ENCODE results near the gene PSAPL1.

GRCh38 chr4:7417639-7418038 lies 17.1 kb downstream of the PSAPL1 start:
- TF ChIP-seq CTCF (conservative IDR thresholded peaks at IDR 0.05 in 1 of 2, IDR thresholded peaks at IDR 0.05 in 1 of 2; ENCODE audit: low read depth in 1 of 2, low read length in 2 of 2) = no peak
- TF ChIP-seq EZH2 (IDR thresholded peaks at IDR 0.05; ENCODE audit: low read length, missing control alignments) = no peak
